ENCODE measurements around the gene AGTRAP. TPM values are rescaled to one million over a fixed set of nuclear protein-coding genes. Genes with fewer than 3 reads are reported as not detected.

AGTRAP gene
- total RNA-seq, 1 experiment from 2014 or later: 23.6 TPM

DNA sequence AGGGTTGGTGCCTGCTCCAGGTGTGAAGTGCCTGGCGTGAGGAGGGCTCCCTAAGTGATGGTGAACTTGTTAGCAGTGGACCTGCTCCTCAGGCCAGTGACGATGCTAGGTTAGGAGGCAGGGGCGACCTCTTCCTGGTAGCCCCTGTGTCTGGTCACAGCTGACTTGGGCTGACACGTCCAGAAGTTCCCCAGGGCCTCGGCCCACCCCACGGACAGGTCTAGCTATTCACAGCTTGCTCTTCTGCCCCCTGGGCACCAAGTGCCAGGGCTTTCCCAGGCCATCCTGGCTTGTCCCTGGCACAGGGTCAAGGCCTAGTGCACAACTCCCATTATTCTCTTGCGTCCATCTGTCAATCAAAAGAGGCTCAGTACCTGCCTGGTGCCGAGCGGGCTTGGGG, 15.2 kb downstream of the AGTRAP start:
- H3K27ac ChIP-seq (ENCODE audit: low read depth, low read length, poor library complexity, severe bottlenecking): no peak overlapping the region
- ChIA-PET CTCF (no interaction called here), POLR2A (ENCODE audit: low non-redundant PET) (no interaction called here)
- peaks cover 5% of the 10 kb centered on the region for H3K4me1 ChIP-seq (ENCODE audit: insufficient read depth, low read length, poor library complexity, severe bottlenecking)
- intact Hi-C loops (cut with micrococcal nuclease; ENCODE audit: unreplicated experiment): no loop called here
- no peak overlapping the region for H3K4me3 ChIP-seq (ENCODE audit: low read depth, low read length, poor library complexity, severe bottlenecking)
- BruUV-seq (replicated peaks): no TSS peak
- no peak for DNase-seq (ENCODE audit: low spot score)
- no peaks in the 10 kb centered on the region for H3K36me3 ChIP-seq (ENCODE audit: insufficient read depth, low read length, poor library complexity, severe bottlenecking)
- H3K27me3 ChIP-seq (replicated peaks; ENCODE audit: insufficient read depth, low read depth, low read length, poor library complexity): no peaks in the 10 kb centered on the region
- no peaks in the 10 kb centered on the region for H3K9me3 ChIP-seq (ENCODE audit: low read depth, low read length, poor library complexity, severe bottlenecking)
- TF ChIP-seq, protein P1, sequence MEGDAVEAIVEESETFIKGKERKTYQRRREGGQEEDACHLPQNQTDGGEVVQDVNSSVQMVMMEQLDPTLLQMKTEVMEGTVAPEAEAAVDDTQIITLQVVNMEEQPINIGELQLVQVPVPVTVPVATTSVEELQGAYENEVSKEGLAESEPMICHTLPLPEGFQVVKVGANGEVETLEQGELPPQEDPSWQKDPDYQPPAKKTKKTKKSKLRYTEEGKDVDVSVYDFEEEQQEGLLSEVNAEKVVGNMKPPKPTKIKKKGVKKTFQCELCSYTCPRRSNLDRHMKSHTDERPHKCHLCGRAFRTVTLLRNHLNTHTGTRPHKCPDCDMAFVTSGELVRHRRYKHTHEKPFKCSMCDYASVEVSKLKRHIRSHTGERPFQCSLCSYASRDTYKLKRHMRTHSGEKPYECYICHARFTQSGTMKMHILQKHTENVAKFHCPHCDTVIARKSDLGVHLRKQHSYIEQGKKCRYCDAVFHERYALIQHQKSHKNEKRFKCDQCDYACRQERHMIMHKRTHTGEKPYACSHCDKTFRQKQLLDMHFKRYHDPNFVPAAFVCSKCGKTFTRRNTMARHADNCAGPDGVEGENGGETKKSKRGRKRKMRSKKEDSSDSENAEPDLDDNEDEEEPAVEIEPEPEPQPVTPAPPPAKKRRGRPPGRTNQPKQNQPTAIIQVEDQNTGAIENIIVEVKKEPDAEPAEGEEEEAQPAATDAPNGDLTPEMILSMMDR (conservative IDR thresholded peaks at IDR 0.05; ENCODE audit: low read depth, low read length): no peak
- no peak for TF ChIP-seq EZH2 (IDR thresholded peaks at IDR 0.05; ENCODE audit: borderline replicate concordance, low read depth, low read length, poor library complexity, severe bottlenecking)

GRCh38 chr1:11752359-11753088, 16.6 kb downstream of the AGTRAP start:
- Histone ChIP-seq H3K4me1 (ENCODE audit: insufficient read depth, low read length, poor library complexity, severe bottlenecking) (peaks cover 5% of the 10 kb centered on the region), H3K36me3 (ENCODE audit: insufficient read depth, low read length, poor library complexity, severe bottlenecking) (no peaks in the 10 kb centered on the region), H3K9me3 (ENCODE audit: low read depth, low read length, poor library complexity, severe bottlenecking) (no peaks in the 10 kb centered on the region), H3K27ac (ENCODE audit: low read depth, low read length, poor library complexity, severe bottlenecking) (no peak overlapping the region), H3K27me3 (replicated peaks; ENCODE audit: insufficient read depth, low read depth, low read length, poor library complexity) (no peaks in the 10 kb centered on the region), H3K4me3 (ENCODE audit: low read depth, low read length, poor library complexity, severe bottlenecking) (no peak overlapping the region)
- BruUV-seq (replicated peaks): no TSS peak
- CTCF ChIA-PET: no interaction called here
- POLR2A ChIA-PET (ENCODE audit: low non-redundant PET): interaction anchor here (0.6 kb wide), 1 partner anchor 73 kb away, joined by 9 read pairs; no protein-coding TSS in a partner anchor
- intact Hi-C loops (cut with micrococcal nuclease; ENCODE audit: unreplicated experiment): no loop called here
- peak; percentile 35 for DNase-seq (ENCODE audit: low spot score)
- no peak for TF ChIP-seq EZH2 (IDR thresholded peaks at IDR 0.05; ENCODE audit: borderline replicate concordance, low read depth, low read length, poor library complexity, severe bottlenecking)
- TF ChIP-seq, protein P1 (conservative IDR thresholded peaks at IDR 0.05; ENCODE audit: low read depth, low read length): no peak

- no peak overlapping the region for H3K4me3 ChIP-seq (ENCODE audit: low read depth, low read length, poor library complexity, severe bottlenecking)
- ChIA-PET POLR2A (ENCODE audit: low non-redundant PET) (no interaction called here), CTCF (no interaction called here)
- no TSS peak for BruUV-seq (replicated peaks)
- no peaks in the 10 kb centered on the region for H3K9me3 ChIP-seq (ENCODE audit: low read depth, low read length, poor library complexity, severe bottlenecking)
- intact Hi-C loops (cut with micrococcal nuclease; ENCODE audit: unreplicated experiment): no loop called here
- peaks cover 5% of the 10 kb centered on the region for H3K4me1 ChIP-seq (ENCODE audit: insufficient read depth, low read length, poor library complexity, severe bottlenecking)
- no peaks in the 10 kb centered on the region for H3K27me3 ChIP-seq (replicated peaks; ENCODE audit: insufficient read depth, low read depth, low read length, poor library complexity)
- TF ChIP-seq, protein P1 (conservative IDR thresholded peaks at IDR 0.05; ENCODE audit: low read depth, low read length): no peak
- TF ChIP-seq EZH2 (IDR thresholded peaks at IDR 0.05; ENCODE audit: borderline replicate concordance, low read depth, low read length, poor library complexity, severe bottlenecking): no peak
- peak; percentile 66 for DNase-seq (ENCODE audit: low spot score)
- H3K36me3 ChIP-seq (ENCODE audit: insufficient read depth, low read length, poor library complexity, severe bottlenecking): no peaks in the 10 kb centered on the region
- no peak overlapping the region for H3K27ac ChIP-seq (ENCODE audit: low read depth, low read length, poor library complexity, severe bottlenecking)
These were observed 17.7 kb downstream of the AGTRAP start for GRCh38 chr1:11753555-11754208.
